ENCODE measurements around the gene PCSK1.

DNA sequence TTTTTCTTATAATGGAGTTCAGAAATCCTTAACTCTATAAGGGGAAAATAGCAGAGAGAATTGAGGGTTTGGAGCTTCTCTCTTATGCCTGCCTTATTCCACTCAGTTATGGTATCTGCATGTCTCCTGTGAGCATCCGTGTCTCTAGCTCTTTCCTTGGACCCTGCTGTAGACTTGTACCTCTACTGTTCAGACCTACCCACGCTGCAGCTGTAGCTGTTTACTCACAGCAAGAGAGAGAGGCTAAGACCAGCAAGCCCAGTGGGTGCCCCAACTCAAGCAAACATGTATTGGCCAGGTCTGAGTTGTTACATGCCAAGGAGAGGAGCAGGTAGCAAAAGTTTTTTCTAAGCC is 7.1 kb upstream of the PCSK1 start:
- TF ChIP-seq CTCF (IDR thresholded peaks at IDR 0.05) = no peak
- no peak for TF ChIP-seq POLR2A (IDR thresholded peaks at IDR 0.05)
